Neural crest cell (in vitro differentiated cells): Measurements from ENCODE around the gene TP53. TPM values are rescaled to one million over a fixed set of nuclear protein-coding genes. Genes with fewer than 3 reads are reported as not detected.
"Not testable (repeated sequence)": the region's sequence is repeated elsewhere in the genome, so short reads cannot be mapped to it uniquely, and the experiment has no call there.

Experiments used
- DNase-seq: peaks from one replicate; pipeline ENCODE4 v3.0.0; 2021; ENCODE audit warnings: low read depth, mixed read lengths, low spot score
- H3K27ac Mint-ChIP-seq: one replicate; pipeline ENCODE4 v1.8.0; 2021; ENCODE audit warnings: mild to moderate bottlenecking, mixed read lengths; ENCODE audit not compliant: unreplicated experiment
- H3K27me3 Mint-ChIP-seq: 2 replicates; pipeline ENCODE4 v1.8.0; 2021; ENCODE audit warnings: low read depth, mild to moderate bottlenecking, mixed read lengths
- H3K36me3 Mint-ChIP-seq: 2 replicates; pipeline ENCODE4 v1.8.0; 2021; ENCODE audit warnings: low read depth, mild to moderate bottlenecking, mixed read lengths
- H3K4me1 Mint-ChIP-seq: 2 replicates; pipeline ENCODE4 v1.8.0; 2021; ENCODE audit warnings: mixed read lengths
- H3K4me3 Mint-ChIP-seq: one replicate; pipeline ENCODE4 v1.8.0; 2021; ENCODE audit warnings: mild to moderate bottlenecking, mixed read lengths
- H3K9me3 Mint-ChIP-seq: 2 replicates; pipeline ENCODE4 v1.8.0; 2021; ENCODE audit warnings: mixed read lengths
- CTCF ChIP-seq: fragments of 200-600 bp; sonication (generic); conservative IDR thresholded peaks from 2 replicates; pipeline ENCODE4 v1.5.0; 2021; ENCODE audit warnings: antibody characterized with exemption, mild to moderate bottlenecking
- total RNA-seq: library from RNA; stranded (reverse); gene quantifications from 2 replicates; pipeline ENCODE4 v1.2.1, GENCODE V29; 2021

The TP53 gene
- total RNA-seq, 1 donor from 2014 or later: 135 TPM

GRCh38 chr17:7627250-7628121 lies 59.8 kb downstream of the TP53 start, which contains the start of gene SAT2:
Gene SAT2, minus strand, starts transcription at chr17:7627821. Its CDS starts 186 bp downstream, at chr17:7627635.
- peaks cover 3% of the 10 kb centered on the region for H3K36me3 Mint-ChIP-seq
- peak within 1 kb of the TSS; percentile 90 for H3K4me3 Mint-ChIP-seq
- H3K27me3 Mint-ChIP-seq: no peaks in the 10 kb centered on the region
- H3K9me3 Mint-ChIP-seq: no peaks in the 10 kb centered on the region
- DNase-seq: peak; percentile 95
- H3K27ac Mint-ChIP-seq: peak within 1 kb of the TSS; percentile 96
- H3K4me1 Mint-ChIP-seq: peaks cover 30% of the 10 kb centered on the region
- TF ChIP-seq CTCF: no peak

GRCh38 chr17:7626956-7627249 lies 60.4 kb downstream of the TP53 start:
- Mint-ChIP-seq H3K36me3 (peaks cover 3% of the 10 kb centered on the region), H3K27ac (peak overlapping the region; percentile 96), H3K4me3 (peak overlapping the region; percentile 90), H3K9me3 (no peaks in the 10 kb centered on the region), H3K4me1 (peaks cover 30% of the 10 kb centered on the region), H3K27me3 (no peaks in the 10 kb centered on the region)
- TF ChIP-seq CTCF: no peak
- no peak for DNase-seq

GRCh38 chr17:7626307-7626706 lies 61.0 kb downstream of the TP53 start:
- peak overlapping the region; percentile 90 for H3K4me3 Mint-ChIP-seq
- DNase-seq: no peak
- H3K9me3 Mint-ChIP-seq: no peaks in the 10 kb centered on the region
- TF ChIP-seq CTCF: no peak
- peaks cover 3% of the 10 kb centered on the region for H3K36me3 Mint-ChIP-seq
- H3K27ac Mint-ChIP-seq: no peak overlapping the region
- peaks cover 30% of the 10 kb centered on the region for H3K4me1 Mint-ChIP-seq
- H3K27me3 Mint-ChIP-seq: no peaks in the 10 kb centered on the region

GRCh38 chr17:7625749-7626148 lies 61.5 kb downstream of the TP53 start:
- H3K9me3 Mint-ChIP-seq, H3K27ac Mint-ChIP-seq, H3K27me3 Mint-ChIP-seq, DNase-seq, H3K36me3 Mint-ChIP-seq: not testable (repeated sequence)
- Mint-ChIP-seq H3K4me3 (peak overlapping the region; percentile 90), H3K4me1 (peaks cover 30% of the 10 kb centered on the region)

- no peak for TF ChIP-seq CTCF
- peaks cover 3% of the 10 kb centered on the region for H3K36me3 Mint-ChIP-seq
- H3K27me3 Mint-ChIP-seq: no peaks in the 10 kb centered on the region
- H3K9me3 Mint-ChIP-seq: no peaks in the 10 kb centered on the region
- no peak for DNase-seq
- no peak overlapping the region for H3K4me3 Mint-ChIP-seq
- H3K27ac Mint-ChIP-seq: no peak overlapping the region
- peaks cover 18% of the 10 kb centered on the region for H3K4me1 Mint-ChIP-seq
These were observed 63.6 kb downstream of the TP53 start for GRCh38 chr17:7623661-7624060.

- Mint-ChIP-seq H3K4me3 (no peak overlapping the region), H3K4me1 (no peaks in the 10 kb centered on the region), H3K27me3 (no peaks in the 10 kb centered on the region), H3K27ac (no peak overlapping the region), H3K9me3 (no peaks in the 10 kb centered on the region), H3K36me3 (no peaks in the 10 kb centered on the region)
- DNase-seq: no peak
- no peak for TF ChIP-seq CTCF
These were observed 66.5 kb downstream of the TP53 start for GRCh38 chr17:7620835-7621234.
